Colonic mucosa (tissue), 4 donors: ENCODE data around the gene MEIS2. TPM values are rescaled to one million over a fixed set of nuclear protein-coding genes. Genes with fewer than 3 reads are reported as not detected.

Experiments used
- DNase-seq: peaks from one replicate; pipeline ENCODE4 v3.0.0-alpha.2; 2020
- H3K27ac ChIP-seq: fragments of 200-600 bp; one replicate; pipeline ENCODE4 v1.8.0; 2021
- H3K27me3 ChIP-seq: fragments of 200-600 bp; one replicate; pipeline ENCODE4 v1.8.0; 2021
- H3K36me3 ChIP-seq: fragments of 200-600 bp; one replicate; pipeline ENCODE4 v1.8.0; 2021
- H3K4me1 ChIP-seq: fragments of 200-600 bp; one replicate; pipeline ENCODE4 v1.8.0; 2021; ENCODE audit warnings: mild to moderate bottlenecking
- H3K4me3 ChIP-seq: fragments of 200-600 bp; one replicate; pipeline ENCODE4 v1.8.0; 2021
- H3K9ac ChIP-seq, 2 donors: one replicate each; pipeline ENCODE4 v1.7.0; 2013; ENCODE audit warnings: control low read depth in 2 of 2, low read depth in 2 of 2, low read length in 2 of 2
- H3K9me3 ChIP-seq: fragments of 200-600 bp; one replicate; pipeline ENCODE4 v1.8.0; 2021
- CTCF ChIP-seq: fragments of 200-600 bp; IDR thresholded peaks from one replicate; pipeline ENCODE4 v1.8.0; 2022; ENCODE audit warnings: antibody characterized with exemption, mild to moderate bottlenecking
- intact Hi-C: fragments of 100-400 bp; cut with DNase I; formaldehyde crosslinking; loops from one replicate; pipeline ENCODE4 v1.14.1; 2022
- total RNA-seq, 2 donors: library from RNA; stranded (reverse); fragmentation: NEBNext Ultra II Directional in 1 of 2; extraction: Animal tissue kit (Norgen Biotek cat#: 25700) in 1 of 2; gene quantifications; one replicate each; pipeline ENCODE4 v1.2.1, GENCODE V29; 2021
- donor health status: healthy.
- donor health status: DM: no; HTN: no; CAD: no.
- donor health status: DM: no; HTN: no; CAD: no.

MEIS2 gene
- total RNA-seq, 2 donors from 2014 or later, result 1.7 to 7.6 TPM

- H3K9me3 ChIP-seq, result no peaks in the 10 kb centered on the region
- no peak overlapping the region for H3K4me3 ChIP-seq
- H3K27me3 ChIP-seq, result peaks cover 13% of the 10 kb centered on the region
- no peak overlapping the region for H3K9ac ChIP-seq
- no peaks in the 10 kb centered on the region for H3K36me3 ChIP-seq
- H3K27ac ChIP-seq, result no peak overlapping the region
- no peak for TF ChIP-seq CTCF
- intact Hi-C loops, result no loop called here
- DNase-seq, result no peak
- H3K4me1 ChIP-seq, result no peaks in the 10 kb centered on the region
Observed at GRCh38 chr15:36965570-36966342, 134.6 kb downstream of the MEIS2 start.

- Histone ChIP-seq H3K9me3 (no peaks in the 10 kb centered on the region), H3K4me1 (no peaks in the 10 kb centered on the region), H3K27ac (no peak overlapping the region), H3K4me3 (no peak overlapping the region), H3K36me3 (no peaks in the 10 kb centered on the region), H3K9ac (no peak overlapping the region), H3K27me3 (peaks cover 13% of the 10 kb centered on the region)
- intact Hi-C loops, result no loop called here
- no peak for DNase-seq
- TF ChIP-seq CTCF, result no peak
Observed at GRCh38 chr15:36964626-36965025, 135.7 kb downstream of the MEIS2 start.

DNA sequence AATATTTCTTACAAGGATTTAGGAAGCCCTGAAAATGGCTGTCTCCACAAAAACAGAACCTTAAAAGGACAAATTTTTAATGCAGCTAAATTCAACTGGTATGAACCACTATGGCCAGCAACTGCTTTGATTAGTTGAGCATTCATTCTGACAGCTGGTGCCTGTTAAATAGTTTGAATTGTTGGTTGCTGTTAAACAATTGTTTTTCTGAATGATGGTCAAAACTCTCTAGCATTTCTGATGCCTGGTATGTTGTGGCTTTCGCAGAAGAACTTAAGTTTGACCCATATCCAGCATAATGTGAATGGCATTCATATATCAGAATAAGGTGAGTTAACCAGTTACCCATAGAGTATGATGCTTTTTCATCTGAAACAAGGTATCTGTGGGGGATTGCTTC is 138.4 kb downstream of the MEIS2 start:
- no peak for DNase-seq
- Histone ChIP-seq H3K27ac (no peak overlapping the region), H3K9me3 (no peaks in the 10 kb centered on the region), H3K4me1 (no peaks in the 10 kb centered on the region), H3K36me3 (no peaks in the 10 kb centered on the region), H3K9ac (no peak overlapping the region), H3K4me3 (no peak overlapping the region), H3K27me3 (no peaks in the 10 kb centered on the region)
- TF ChIP-seq CTCF, result no peak
- intact Hi-C loops, result no loop called here

DNA sequence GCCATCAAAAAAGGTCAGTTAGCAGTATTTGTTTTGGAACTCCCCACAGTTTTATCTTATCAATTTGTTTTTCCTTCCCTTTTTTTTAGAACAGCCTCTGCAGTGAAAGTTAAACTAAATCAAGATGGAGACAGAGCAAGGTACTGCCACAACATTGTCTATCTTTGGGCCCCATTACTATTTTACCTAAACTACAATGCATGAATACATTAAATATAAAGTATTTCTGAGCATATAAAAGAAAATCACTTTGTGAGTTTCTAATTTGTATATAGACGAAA is 139.5 kb downstream of the MEIS2 start:
- Histone ChIP-seq H3K36me3 (no peaks in the 10 kb centered on the region), H3K27me3 (no peaks in the 10 kb centered on the region), H3K4me1 (no peaks in the 10 kb centered on the region), H3K4me3 (no peak overlapping the region), H3K9ac (no peak overlapping the region), H3K9me3 (no peaks in the 10 kb centered on the region), H3K27ac (no peak overlapping the region)
- intact Hi-C loops, result no loop called here
- TF ChIP-seq CTCF, result no peak
- no peak for DNase-seq

GRCh38 chr15:36960179-36960946 is 140.0 kb downstream of the MEIS2 start:
- intact Hi-C loops, result no loop called here
- Histone ChIP-seq H3K27ac (no peak overlapping the region), H3K9ac (no peak overlapping the region), H3K9me3 (no peaks in the 10 kb centered on the region), H3K27me3 (no peaks in the 10 kb centered on the region), H3K4me3 (no peak overlapping the region), H3K36me3 (no peaks in the 10 kb centered on the region), H3K4me1 (no peaks in the 10 kb centered on the region)
- DNase-seq, result no peak
- no peak for TF ChIP-seq CTCF
